Measurements from ENCODE around the gene ZMYND11.

DNA sequence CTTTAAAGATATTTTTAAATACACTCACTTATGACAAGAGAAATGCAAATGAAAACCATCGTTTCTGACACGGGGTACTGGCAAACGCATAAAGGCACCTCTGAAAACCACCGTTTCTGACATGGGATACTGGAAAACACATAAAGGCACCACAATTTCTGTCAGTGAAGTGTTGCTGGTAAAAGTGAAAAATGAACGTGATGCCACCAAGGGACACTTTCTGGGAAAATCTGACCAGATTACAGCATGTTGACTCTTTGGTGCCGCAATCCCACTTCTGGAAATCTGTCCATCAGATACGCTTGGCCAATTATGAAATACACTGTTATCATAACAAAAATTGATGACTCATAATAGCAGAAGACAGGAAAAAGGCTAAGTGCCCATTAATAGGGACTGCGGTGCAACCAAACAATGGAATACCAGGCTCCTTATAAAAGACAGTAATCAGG, 131.7 kb downstream of the ZMYND11 start:
- TF ChIP-seq, protein P1, sequence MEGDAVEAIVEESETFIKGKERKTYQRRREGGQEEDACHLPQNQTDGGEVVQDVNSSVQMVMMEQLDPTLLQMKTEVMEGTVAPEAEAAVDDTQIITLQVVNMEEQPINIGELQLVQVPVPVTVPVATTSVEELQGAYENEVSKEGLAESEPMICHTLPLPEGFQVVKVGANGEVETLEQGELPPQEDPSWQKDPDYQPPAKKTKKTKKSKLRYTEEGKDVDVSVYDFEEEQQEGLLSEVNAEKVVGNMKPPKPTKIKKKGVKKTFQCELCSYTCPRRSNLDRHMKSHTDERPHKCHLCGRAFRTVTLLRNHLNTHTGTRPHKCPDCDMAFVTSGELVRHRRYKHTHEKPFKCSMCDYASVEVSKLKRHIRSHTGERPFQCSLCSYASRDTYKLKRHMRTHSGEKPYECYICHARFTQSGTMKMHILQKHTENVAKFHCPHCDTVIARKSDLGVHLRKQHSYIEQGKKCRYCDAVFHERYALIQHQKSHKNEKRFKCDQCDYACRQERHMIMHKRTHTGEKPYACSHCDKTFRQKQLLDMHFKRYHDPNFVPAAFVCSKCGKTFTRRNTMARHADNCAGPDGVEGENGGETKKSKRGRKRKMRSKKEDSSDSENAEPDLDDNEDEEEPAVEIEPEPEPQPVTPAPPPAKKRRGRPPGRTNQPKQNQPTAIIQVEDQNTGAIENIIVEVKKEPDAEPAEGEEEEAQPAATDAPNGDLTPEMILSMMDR (IDR thresholded peaks at IDR 0.05; ENCODE audit: poor library complexity), result no peak
- no peak for TF ChIP-seq EZH2 (IDR thresholded peaks at IDR 0.05; ENCODE audit: borderline replicate concordance)

Measured in hepatocyte (in vitro differentiated cells).